Hematopoietic multipotent progenitor cell treated with erythropoietin and hydrocortisone succinate and interleukin-3 and kit ligand, for 6 days (in vitro differentiated cells): Measurements from ENCODE around the gene UGT1A9.

Experiments
- DNase-seq: peaks from one replicate; pipeline ENCODE4 v3.0.0-alpha.2; 2015

The UGT1A9 gene

DNA sequence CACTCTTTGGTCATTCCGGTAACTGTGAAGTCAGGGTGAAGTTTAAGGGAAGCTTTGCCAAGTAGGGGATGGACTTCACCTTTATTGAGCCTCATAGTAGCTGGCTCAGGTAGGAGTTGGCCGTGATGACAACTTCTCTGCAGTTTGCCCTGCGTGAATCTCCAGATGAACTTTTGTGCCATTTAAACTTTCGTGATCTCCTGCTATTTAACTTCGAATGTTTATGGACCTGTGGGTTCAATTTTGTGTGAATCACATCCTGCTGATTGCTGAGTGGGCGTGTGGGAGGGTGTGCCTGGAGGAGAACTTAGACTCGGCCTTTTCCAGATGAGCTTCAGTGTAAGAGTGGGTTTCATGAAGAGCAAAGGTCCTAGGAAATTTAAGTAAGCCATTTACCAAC lies 92.6 kb downstream of the UGT1A9 start:
- no peak for DNase-seq

DNA sequence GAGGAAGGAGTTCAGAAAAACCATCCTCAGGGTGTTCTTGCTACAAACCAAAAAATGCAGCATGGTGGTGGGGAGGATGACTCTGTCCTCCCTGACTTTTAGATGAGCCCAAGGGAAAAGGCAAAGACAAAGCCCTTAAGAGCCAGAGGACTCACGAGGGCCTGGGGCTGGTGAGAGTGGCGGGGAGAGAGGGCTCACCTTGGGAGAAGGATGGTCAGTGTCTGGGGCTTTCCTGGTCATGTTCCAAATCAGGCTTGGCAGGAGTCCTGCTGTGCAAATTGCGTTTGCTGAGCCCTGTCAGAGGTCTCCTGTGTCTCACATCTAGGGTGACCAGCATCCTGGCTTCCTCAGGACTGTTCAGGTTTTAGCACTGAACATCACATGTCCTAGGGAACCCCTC lies 93.1 kb downstream of the UGT1A9 start:
- DNase-seq, result no peak

DNA sequence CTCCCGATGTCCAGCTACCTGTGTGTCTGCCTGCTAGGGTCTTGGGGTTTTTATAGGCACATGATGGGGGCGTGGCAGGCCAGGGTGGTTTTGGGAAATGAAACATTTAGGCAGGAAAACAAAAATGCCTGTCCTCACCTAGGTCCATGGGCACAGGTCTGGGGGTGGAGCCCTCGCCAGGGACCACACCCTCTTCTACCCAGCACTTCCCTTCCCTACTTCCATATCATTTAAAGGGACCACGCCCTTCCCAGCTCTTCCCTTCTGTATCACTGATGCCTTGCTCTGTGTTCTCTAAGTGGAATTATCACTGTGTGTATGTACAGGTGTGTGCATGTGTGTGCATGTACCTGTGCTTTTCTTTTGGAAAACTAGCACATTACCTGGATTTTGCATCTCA lies 94.7 kb downstream of the UGT1A9 start:
- DNase-seq, result no peak

DNA sequence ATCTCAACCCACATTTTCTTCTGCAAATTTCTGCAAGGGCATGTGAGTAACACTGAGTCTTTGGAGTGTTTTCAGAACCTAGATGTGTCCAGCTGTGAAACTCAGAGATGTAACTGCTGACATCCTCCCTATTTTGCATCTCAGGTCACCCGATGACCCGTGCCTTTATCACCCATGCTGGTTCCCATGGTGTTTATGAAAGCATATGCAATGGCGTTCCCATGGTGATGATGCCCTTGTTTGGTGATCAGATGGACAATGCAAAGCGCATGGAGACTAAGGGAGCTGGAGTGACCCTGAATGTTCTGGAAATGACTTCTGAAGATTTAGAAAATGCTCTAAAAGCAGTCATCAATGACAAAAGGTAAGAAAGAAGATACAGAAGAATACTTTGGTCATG lies 96.4 kb downstream of the UGT1A9 start:
- DNase-seq, result no peak

DNA sequence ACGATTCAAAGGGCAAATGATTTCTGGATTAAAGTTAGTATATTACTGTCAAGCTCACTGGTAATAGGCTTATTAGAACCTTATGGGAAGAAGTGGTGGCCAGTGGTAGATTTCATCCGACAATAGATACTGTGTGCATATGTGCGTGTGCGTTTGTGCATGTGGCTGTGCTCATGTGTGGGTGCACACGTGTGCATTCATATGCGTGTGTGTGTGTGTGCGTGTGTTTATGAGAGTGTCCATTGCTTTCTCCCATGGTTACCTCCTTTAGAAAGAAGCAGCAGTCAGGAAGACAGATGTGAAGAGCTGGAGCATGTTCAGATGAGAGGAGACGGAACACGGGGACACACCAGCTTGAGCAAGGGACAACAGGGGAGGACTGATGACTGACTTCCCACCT lies 97.6 kb downstream of the UGT1A9 start:
- no peak for DNase-seq

DNA sequence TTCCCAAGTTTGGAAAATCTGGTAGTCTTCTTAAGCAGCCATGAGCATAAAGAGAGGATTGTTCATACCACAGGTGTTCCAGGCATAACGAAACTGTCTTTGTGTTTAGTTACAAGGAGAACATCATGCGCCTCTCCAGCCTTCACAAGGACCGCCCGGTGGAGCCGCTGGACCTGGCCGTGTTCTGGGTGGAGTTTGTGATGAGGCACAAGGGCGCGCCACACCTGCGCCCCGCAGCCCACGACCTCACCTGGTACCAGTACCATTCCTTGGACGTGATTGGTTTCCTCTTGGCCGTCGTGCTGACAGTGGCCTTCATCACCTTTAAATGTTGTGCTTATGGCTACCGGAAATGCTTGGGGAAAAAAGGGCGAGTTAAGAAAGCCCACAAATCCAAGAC lies 100.5 kb downstream of the UGT1A9 start:
- no peak for DNase-seq

DNA sequence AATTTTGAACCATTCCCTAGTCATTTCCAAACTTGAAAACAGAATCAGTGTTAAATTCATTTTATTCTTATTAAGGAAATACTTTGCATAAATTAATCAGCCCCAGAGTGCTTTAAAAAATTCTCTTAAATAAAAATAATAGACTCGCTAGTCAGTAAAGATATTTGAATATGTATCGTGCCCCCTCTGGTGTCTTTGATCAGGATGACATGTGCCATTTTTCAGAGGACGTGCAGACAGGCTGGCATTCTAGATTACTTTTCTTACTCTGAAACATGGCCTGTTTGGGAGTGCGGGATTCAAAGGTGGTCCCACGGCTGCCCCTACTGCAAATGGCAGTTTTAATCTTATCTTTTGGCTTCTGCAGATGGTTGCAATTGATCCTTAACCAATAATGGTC lies 100.9 kb downstream of the UGT1A9 start:
- no peak for DNase-seq

DNA sequence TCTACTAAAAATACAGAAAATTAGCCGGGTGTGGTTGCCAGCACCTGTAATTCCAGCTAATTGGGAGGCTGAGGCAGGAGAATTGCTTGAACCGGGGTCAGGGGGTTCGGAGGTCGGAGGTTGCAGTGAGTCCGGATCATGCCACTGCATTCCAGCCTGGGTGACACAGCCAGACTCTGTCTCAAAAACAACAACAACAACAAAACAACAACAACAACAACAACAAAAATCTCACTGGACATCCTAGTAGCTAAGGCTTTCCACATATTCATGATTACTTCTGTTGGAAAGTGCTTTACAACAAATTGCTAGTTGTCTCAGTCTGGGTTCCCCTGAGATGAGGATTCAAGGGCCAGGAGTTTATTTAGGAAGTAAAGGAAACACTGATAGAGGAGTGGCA lies 102.2 kb downstream of the UGT1A9 start:
- DNase-seq, result no peak

DNA sequence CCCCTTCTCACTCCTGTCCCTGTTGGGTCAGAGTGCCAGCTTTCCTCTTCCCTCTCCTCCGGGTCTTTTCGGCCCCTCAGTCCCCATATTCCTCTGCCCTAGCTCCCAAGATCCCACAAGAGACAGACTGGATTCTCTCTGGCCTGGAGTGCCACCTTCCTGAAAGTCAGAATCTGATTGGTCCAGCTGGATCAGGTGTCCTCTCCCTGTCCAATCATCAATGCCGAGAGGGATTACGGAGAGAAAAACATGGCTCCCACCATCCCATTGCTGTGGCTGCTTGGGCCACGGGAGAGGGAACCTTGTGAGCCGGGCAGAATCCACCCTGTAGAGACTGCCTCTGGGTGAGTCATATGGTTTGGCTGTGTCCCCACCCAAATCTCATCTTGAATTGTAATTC lies 103.7 kb downstream of the UGT1A9 start:
- DNase-seq, result no peak

DNA sequence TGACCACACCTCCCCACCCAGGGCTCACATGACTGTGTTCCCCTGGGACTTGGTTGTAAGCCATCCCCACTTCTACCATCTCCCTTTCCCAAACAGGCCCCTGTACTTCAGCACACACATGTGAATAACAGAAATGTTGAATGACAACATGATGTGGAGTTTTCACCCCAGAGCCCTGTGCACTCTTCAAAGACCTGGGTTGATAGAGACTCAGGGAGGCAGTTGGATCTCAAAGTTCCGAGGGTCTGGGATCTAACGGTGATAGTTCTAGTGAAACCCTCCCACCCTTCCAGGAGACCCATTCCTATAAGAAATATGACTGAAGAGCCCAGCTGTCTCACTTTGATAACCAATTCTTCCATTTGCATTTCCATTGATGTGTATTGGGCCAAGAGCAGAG lies 106.3 kb downstream of the UGT1A9 start, which contains the start of gene MROH2A:
MROH2A (plus strand) TSS at position 301 of the 400 bp plus-strand sequence. CDS start 1,029 bp downstream, outside the sequence.
- DNase-seq, result no peak

DNA sequence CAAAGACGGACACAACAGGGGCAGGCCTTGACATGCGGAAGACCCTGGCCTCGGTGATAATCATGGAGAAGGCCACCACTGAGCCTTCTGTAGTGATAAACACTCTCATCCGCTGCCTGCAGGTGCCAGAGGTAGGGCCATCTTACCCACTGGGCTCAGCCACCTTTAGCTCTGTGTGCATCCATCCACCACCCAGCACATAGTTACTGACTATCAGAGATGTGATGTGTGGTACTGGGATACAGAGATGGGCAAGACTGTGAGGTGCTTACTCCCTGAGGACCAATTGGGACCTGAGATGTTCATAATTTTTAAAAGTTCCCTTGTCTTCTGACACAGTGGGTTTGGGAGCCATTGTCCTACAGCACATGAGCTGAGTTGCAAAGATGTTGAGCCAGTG lies 108.0 kb downstream of the UGT1A9 start:
- no peak for DNase-seq

DNA sequence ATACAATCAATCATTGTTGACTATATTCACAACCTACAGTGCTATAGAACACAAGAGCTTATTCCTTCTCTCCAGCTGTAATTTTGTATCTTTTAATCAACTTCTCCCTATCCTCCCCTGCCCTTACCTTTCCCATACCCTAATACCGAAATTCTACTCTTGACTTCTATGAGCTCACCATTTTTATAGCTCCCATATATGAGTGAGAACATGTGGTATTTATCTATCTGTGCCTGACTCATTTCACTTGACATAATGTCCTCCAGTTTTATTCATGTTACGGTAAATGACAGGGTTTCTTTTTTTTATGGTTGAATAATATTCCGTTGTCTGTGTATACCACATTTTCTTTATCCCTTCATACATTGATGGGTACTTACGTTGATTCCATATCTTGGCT lies 109.1 kb downstream of the UGT1A9 start:
- DNase-seq, result no peak

DNA sequence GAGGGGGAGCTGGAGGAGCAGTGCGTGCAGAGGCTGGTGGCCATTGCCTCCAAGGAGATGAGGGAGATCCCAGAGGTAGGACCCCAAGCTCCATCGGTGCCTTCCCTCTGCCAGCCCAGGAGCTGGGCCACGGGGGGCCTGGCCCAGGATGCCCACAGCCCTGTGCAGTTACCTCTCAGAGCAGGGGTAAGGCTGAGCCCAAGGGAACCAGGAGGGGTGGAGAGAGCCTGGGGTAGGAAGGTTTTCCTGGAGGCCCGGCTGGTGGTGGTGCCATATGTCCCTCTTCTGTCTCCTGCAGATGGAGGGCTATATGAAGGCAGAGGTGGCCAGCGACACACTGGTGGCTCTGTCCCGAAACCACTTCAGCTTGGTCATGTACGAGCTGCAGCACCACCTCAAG lies 117.9 kb downstream of the UGT1A9 start:
- DNase-seq, result no peak

DNA sequence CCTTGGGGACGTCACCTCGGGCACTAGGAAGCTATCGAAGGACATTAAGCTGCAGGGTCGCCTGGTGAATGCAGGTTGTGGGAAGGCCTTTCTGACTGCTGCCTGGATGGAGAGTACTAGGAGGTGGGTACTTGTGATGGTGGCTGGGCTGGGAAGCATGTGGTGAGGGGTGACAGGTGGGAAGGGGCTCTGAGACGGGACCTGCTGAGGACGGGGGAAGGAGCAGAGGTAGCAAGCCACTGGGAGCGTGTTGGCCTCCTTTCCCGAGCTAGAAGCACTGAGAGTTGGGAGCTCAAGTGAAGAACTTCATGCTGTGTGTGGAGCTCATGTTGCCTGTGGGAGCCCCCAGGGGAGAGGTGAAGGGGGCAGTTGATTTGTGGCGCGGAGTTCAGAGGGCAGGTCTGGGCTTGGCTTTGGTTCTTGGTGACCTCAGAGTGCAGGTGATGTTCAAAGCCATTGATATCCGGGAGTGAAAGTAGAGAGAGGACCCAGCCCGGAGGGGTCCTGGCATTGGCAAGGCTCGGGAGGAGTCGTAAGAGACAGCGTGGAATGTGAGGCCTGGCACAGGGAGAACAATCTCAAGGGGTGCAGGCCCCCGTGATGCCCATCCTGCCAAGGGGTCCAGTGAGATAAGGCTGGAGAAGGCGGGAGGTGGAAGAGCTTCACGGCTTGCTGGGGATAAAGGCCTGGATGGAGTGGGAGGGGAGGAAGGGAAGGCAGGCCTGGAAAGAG lies 119.6 kb downstream of the UGT1A9 start:
- no peak for DNase-seq

DNA sequence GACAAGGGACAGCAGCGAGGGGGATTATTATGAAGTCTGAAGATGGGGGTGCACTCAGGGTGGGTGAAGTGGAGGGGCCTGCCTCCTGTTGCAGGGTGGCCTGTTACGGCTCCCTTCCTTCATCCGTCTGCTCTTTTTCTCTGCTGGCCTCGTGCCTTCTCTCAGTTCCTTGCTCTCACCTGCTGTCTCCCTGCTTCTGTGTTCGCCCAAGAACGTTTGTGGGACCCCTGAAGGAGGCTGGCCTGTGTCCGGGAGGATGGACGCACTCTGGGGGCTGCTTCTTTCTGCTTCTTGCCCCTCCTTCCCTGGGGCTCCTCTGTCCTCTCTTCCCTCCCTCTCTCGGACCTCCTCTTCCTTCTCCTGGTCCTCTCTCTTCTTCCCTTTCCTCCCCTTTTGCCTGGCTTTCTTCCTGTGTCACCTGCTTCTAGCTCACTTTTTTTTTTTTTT lies 120.2 kb downstream of the UGT1A9 start:
- no peak for DNase-seq

DNA sequence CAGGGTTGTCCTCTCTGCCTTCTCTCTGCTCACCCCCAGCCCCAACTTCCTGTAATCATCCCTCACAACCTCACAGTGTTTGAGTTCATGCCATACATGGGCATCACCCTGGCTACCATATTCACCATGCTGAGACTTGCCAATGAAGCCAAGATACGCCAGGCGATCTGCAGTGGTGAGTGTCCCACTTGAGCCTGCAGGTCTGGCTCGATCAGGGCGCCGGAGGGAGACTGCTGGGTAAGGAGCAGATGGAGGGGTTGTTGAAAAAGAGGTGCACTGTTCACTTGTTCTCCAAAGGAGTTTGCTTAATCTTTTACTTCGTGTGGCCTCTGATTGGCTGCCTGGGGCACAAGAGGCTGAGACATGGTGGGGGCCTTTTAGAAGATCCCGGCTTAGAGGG lies 121.0 kb downstream of the UGT1A9 start:
- no peak for DNase-seq

DNA sequence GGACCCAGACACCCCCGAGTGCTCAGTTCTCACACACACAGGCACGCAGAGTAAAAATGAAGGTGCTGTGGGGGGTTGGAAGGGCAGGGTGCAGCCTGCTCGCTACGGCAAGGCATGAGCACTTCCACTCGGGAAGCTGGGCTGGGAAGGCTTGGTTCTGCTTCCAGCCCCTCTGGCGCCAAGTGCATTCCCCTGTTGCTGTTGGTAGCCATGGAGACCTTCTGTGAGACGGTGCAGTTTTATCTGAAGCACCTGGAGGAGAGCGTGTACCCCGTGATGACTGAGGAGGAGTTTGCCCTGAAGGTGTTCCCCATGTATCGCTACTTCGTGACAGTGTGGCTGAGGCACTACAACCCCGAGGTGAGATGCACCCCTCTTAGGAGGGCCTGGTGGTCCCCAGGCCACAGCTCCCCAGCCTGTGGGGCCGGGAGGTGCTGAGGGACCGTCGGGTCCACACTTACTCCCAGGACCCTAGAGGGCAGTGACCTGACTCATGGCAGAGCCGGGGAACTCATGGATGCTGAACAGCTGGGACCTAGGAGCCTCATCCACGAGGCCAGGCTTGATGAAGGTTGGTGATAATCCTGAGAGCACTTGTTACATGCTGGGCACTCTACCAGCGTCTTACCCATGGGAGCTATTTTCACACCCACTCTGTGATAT lies 121.9 kb downstream of the UGT1A9 start:
- no peak for DNase-seq

DNA sequence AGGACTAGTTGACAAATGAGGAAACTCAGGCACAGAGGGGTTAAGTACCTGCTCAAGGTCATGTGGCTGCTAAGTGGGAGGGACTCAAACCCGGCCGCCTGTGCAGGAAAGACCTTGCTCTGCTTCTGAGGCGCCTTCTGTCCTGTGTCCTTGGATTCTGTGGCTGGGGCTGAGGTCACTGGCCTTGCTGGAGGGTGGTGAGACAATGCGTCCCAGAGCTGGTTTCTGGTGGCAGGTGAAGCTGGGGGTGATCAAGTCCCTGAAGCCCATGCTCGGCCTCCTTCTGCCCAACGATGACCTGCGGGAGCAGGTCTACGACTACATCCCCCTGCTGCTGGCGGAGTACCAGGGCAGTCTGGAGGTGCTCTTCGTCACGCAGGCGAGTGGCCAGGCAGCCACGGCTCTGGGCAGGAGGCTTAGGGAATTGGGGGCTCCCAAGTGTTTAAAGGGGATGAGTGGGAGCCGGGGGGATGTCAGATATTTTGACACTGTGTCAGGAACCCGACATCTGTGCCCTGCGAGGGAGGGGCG lies 122.5 kb downstream of the UGT1A9 start:
- no peak for DNase-seq

DNA sequence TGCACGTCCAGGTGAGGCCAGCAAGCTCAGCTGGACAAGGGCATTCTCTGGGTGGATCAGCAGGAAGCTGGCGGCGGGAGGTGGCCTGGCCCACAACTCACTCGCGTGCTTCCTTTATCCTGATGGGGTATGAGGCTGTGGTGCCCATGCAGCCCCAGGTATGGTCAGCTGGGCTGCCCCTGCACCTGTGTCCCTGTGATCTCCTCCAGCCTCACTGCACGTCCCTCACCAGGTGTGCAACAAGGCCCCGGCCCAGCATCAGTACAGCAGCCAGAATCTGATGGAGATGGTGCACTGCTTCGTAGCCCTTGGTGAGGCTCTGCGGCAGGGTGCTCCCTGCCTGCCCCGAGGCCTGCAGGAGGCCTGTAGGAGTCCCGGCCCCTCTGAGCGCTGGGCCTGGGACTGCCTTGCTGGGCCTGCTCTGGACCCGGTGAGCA lies 124.1 kb downstream of the UGT1A9 start:
- no peak for DNase-seq

DNA sequence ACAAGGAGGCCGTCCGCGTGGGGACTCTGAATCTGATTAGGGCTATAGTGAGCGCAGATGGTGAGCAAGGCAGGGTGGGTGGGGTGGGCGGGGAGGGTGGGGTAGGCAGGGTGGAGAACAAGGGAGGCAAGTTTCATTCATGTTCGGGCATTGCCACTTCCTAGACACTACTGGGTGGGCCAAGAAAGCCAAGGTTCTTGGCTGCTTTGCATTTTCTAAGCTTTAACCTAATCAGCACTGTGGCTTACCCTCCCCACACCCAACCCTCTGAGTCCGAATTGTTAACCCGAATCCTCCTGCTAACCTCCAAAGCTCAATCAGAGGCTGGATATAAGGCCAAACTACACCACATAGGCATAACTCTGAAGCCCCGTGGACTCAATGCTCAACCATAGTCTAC lies 124.6 kb downstream of the UGT1A9 start:
- DNase-seq, result peak; percentile 27

DNA sequence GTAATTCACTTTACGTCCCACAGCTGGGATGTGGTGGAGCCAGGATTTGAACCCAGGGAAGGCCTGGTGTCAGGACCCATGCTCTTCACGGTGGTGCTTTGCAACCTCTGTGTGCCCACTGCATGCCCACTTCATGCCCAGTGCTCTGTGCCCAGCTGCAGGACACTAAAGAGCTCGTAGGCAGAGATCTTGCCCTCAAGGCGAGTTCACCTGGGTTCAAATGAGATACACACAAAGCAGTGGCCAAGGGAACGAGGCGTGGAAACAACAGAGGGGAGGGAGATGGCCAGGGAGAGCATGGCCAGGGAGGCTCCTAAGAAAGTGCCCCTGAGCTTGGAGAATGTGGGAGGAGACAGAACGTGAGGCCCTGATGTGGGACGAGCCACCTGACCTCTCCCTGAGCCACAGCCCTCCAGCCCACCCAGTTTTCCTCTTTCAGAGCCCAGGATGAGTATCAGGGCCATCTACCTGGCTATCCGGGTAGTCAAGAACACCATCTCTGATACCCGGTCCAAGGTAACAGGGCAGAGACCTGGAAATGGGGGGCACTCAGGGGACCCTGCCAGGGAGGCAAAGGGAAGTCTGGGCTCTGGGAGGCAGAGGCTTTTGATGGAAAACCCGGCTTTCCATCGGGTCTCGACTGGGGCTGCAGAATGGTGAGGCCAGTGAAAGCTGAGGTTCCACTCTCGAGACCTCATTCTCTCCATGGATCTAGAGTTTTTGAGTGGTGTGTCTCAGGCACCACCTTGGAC lies 126.8 kb downstream of the UGT1A9 start:
- DNase-seq, result no peak

DNA sequence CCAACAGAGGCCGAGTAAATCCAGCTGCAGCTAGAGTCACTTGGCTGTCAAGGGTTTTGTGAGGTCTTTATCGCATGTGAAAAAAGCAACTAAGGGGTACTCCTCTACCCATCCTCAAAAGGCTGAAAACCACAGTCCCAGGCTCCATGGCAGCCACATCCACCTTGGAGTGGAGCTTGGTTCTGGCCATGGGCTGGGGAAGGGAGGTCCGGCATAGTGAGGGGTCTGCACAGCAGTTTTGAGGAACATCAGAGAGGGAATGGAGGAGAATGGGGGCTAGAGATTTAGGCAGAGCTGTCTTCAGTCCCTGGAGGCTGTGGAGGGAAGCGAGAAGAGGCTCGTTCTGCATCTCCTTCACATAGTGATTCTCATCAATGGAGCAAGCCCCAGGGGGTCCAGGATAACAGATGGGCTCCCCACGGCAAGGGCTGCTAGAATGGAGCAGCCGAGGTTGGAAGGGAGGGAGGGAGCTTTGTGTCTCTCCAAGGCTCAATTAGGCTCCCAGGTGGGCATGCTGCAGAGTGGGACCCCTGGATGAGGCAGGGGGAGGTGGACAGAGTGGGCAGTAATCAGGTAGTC lies 127.5 kb downstream of the UGT1A9 start:
- no peak for DNase-seq

DNA sequence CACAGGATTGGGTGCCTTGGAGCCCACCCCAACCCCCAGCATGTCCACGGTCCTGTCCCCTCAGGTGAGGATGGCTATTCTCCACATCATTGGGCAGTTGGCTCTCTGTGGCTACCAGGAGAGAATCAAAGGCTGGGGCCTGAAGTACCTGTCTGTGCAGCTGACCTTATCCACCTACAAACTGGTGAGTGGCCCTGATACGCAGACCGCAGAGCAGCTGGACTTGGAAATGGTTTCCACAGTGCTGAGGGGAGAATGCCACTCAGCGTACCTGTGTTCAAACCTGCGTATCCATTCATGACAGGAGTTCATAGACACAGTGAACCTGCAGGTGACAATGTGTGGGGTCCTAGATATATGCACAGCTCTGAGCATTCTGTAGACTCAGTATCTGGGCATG lies 128.0 kb downstream of the UGT1A9 start:
- no peak for DNase-seq
